ENCODE results near the gene TEAD1. TPM values are rescaled to one million over a fixed set of nuclear protein-coding genes. Genes with fewer than 3 reads are reported as not detected.

TEAD1 gene
- total RNA-seq, 2 donors from 2014 or later, result 76.4 to 94.4 TPM

DNA sequence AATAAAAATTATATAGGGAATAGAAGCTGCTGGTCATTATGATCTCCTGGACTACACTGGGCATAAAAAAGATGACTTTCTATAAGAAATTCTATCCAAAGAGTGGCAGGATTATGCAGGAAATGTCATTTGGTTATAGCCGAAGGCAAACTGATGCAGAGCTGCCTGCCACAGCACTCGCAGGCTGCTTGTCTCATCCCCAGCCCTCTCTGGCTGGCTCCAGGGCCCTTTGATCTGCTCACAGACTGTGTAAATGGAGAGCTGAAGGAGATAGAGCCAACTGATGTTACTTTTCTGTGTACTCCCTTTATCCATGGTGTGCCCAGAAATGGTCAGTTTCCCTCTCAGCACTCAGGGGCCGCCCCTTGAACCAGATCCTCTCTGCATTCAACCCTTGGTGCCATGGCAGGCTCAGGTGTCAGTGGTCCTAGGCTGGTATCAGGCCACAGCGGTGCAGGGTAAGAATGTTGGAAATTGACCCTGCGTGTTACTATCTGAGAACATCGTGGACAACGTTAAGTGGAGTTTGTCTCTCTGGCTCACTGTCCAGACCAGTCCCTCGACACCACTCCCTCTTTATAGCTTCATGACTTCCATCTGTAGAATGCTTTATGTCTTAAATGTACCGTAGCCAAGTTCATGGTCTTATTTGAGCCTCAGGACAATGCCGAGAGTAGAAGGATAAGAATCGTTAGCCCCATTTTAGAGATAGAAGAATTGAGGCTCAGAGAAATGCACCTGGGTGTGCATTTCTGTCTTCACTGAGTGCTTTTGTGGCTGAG, 27.8 kb downstream of the TEAD1 start:
- TF ChIP-seq, protein P1, sequence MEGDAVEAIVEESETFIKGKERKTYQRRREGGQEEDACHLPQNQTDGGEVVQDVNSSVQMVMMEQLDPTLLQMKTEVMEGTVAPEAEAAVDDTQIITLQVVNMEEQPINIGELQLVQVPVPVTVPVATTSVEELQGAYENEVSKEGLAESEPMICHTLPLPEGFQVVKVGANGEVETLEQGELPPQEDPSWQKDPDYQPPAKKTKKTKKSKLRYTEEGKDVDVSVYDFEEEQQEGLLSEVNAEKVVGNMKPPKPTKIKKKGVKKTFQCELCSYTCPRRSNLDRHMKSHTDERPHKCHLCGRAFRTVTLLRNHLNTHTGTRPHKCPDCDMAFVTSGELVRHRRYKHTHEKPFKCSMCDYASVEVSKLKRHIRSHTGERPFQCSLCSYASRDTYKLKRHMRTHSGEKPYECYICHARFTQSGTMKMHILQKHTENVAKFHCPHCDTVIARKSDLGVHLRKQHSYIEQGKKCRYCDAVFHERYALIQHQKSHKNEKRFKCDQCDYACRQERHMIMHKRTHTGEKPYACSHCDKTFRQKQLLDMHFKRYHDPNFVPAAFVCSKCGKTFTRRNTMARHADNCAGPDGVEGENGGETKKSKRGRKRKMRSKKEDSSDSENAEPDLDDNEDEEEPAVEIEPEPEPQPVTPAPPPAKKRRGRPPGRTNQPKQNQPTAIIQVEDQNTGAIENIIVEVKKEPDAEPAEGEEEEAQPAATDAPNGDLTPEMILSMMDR (conservative IDR thresholded peaks at IDR 0.05), result no peak
- peaks cover 33% of the 10 kb centered on the region for H3K36me3 ChIP-seq (ENCODE audit: control insufficient read depth, insufficient read depth, low read length)
- DNase-seq, result peak; percentile 44
- Mint-ChIP-seq H3K4me1 (peaks cover 62% of the 10 kb centered on the region), H3K27me3 (ENCODE audit: insufficient read depth) (no peaks in the 10 kb centered on the region), H3K36me3 (ENCODE audit: low read depth) (no peaks in the 10 kb centered on the region), H3K27ac (no peak overlapping the region), H3K9me3 (no peaks in the 10 kb centered on the region), H3K4me3 (no peak overlapping the region)
- no peaks in the 10 kb centered on the region for H3K4me1 ChIP-seq (ENCODE audit: control insufficient read depth, insufficient read depth, low read length)
- H3K9ac ChIP-seq (ENCODE audit: extremely low read depth, low read length, poor library complexity, severe bottlenecking), result no peak overlapping the region
- H3K9me3 ChIP-seq (ENCODE audit: control insufficient read depth, low read length), result no peaks in the 10 kb centered on the region
- no peak overlapping the region for H3K27ac ChIP-seq (ENCODE audit: low read depth, low read length)
- no peaks in the 10 kb centered on the region for H3K27me3 ChIP-seq (ENCODE audit: control insufficient read depth, insufficient read depth, low read length, poor library complexity, severe bottlenecking)
- 95 to 100% methylated on average over 9 to 11 of the region's 11 CpGs for WGBS, 2 experiments (ENCODE audit: insufficient coverage in 1 of 2, insufficient read length in 1 of 2)
- H3K4me3 ChIP-seq (ENCODE audit: low read length), result no peak overlapping the region

DNA sequence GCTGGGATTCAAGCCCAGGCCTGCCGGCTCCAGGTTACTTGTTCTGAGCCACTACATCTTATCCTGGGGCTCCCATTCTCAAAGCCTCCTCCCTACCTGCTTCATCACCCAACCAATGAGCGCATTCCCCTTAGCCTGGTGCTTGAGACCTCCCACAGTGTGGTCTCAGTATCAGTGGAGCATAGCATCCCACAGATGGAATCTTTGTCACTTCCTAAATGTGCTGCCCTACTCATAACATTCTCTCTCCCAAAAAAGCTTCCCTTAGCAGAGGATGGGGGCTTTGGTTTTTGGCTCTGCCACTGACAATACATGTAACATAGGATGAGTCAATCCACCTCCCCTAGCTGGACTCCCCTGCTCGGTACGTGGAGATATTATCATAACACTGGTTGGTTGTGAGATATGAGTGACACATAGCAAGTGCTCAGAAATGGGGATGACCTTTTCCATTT, 28.8 kb downstream of the TEAD1 start:
- peak; percentile 53 for DNase-seq
- TF ChIP-seq, protein P1 (conservative IDR thresholded peaks at IDR 0.05), result no peak
- Histone ChIP-seq H3K27me3 (ENCODE audit: control insufficient read depth, insufficient read depth, low read length, poor library complexity, severe bottlenecking) (no peaks in the 10 kb centered on the region), H3K27ac (ENCODE audit: low read depth, low read length) (no peak overlapping the region), H3K4me3 (ENCODE audit: low read length) (no peak overlapping the region), H3K36me3 (ENCODE audit: control insufficient read depth, insufficient read depth, low read length) (peaks cover 36% of the 10 kb centered on the region), H3K4me1 (ENCODE audit: control insufficient read depth, insufficient read depth, low read length) (peaks cover 4% of the 10 kb centered on the region), H3K9me3 (ENCODE audit: control insufficient read depth, low read length) (no peaks in the 10 kb centered on the region), H3K9ac (ENCODE audit: extremely low read depth, low read length, poor library complexity, severe bottlenecking) (no peak overlapping the region)
- Mint-ChIP-seq H3K4me3 (no peak overlapping the region), H3K9me3 (no peaks in the 10 kb centered on the region), H3K4me1 (peaks cover 65% of the 10 kb centered on the region), H3K27me3 (ENCODE audit: insufficient read depth) (no peaks in the 10 kb centered on the region), H3K27ac (no peak overlapping the region), H3K36me3 (ENCODE audit: low read depth) (no peaks in the 10 kb centered on the region)
- 92 to 94% methylated on average over 2 to 4 of the region's 4 CpGs for WGBS, 2 experiments (ENCODE audit: insufficient coverage in 1 of 2, insufficient read length in 1 of 2)

DNA sequence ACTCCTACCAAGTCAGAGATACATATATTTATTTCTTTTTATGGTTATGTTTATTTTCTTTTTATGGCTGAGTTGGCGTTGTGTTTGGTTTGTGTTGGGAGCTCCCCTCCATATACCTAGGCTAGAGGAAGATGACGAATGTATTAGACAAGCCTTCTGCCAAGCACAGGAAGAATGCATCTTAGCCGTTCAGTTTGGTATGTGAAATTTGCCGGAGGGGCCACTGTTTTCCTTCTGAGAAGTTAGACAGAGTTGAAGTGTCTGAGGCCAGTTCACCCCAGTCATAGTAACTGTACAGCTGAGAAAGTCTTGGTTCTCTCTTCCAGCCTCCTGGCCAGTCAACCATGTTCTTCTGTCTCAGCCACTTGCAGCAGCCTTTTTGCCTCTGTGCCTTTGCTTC, 29.8 kb downstream of the TEAD1 start:
- Histone ChIP-seq H3K4me1 (ENCODE audit: control insufficient read depth, insufficient read depth, low read length) (peaks cover 4% of the 10 kb centered on the region), H3K9me3 (ENCODE audit: control insufficient read depth, low read length) (no peaks in the 10 kb centered on the region), H3K9ac (ENCODE audit: extremely low read depth, low read length, poor library complexity, severe bottlenecking) (no peak overlapping the region), H3K27me3 (ENCODE audit: control insufficient read depth, insufficient read depth, low read length, poor library complexity, severe bottlenecking) (no peaks in the 10 kb centered on the region), H3K36me3 (ENCODE audit: control insufficient read depth, insufficient read depth, low read length) (peaks cover 36% of the 10 kb centered on the region), H3K27ac (ENCODE audit: low read depth, low read length) (no peak overlapping the region), H3K4me3 (ENCODE audit: low read length) (no peak overlapping the region)
- 96 to 100% methylated on average over 2 to 4 of the region's 4 CpGs for WGBS, 2 experiments (ENCODE audit: insufficient coverage in 1 of 2, insufficient read length in 1 of 2)
- no peak for DNase-seq
- Mint-ChIP-seq H3K4me3 (no peak overlapping the region), H3K4me1 (peaks cover 64% of the 10 kb centered on the region), H3K36me3 (ENCODE audit: low read depth) (no peaks in the 10 kb centered on the region), H3K27ac (no peak overlapping the region), H3K27me3 (ENCODE audit: insufficient read depth) (no peaks in the 10 kb centered on the region), H3K9me3 (no peaks in the 10 kb centered on the region)
- TF ChIP-seq, protein P1 (conservative IDR thresholded peaks at IDR 0.05), result no peak
